GM15510 (cell line): Measurements from ENCODE around the gene ATP7B.

Experiments
- POLR2A ChIP-seq: IDR thresholded peaks from 3 replicates; pipeline ENCODE4 v1.6.1; 2011; ENCODE audit warnings: borderline replicate concordance; ENCODE audit not compliant: insufficient read length; ENCODE audit errors: extremely low read depth

Gene ATP7B

DNA sequence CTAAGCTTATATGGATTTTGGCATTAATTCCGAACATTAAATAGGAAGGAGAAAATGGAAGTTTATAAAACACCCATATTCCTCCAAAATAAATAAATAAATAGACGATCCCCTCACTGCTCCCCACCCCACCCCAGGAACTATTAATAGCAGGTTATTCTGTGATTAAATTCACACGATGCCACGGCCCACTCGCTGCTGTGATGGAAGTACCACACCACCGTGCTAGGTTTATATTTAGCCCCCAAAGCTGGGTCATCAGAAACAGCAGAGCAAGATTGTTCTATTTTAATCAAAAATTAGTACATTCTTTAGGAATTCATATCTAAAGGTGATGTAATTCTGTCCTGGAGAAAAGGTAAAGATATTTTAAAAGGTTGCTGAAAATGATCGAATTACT, 84.1 kb downstream of the ATP7B start:
- no peak for TF ChIP-seq POLR2A

DNA sequence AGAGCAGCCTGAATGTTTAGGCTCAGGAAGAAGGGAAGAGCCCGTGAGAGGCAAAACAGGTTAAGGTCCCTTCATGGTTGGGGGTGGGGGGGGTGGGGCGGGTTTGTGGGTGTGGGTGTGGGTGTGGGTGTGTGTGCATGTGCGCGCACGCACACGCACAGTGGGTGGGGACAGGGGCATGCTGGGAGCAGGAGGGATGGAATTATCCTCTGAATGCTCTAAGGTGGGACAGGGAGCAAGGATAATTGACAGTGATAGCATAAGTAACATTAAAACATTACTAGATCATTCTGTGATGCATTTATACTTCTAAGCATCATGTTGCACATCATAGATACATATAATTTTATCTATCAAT, 84.7 kb downstream of the ATP7B start:
- TF ChIP-seq POLR2A = no peak

DNA sequence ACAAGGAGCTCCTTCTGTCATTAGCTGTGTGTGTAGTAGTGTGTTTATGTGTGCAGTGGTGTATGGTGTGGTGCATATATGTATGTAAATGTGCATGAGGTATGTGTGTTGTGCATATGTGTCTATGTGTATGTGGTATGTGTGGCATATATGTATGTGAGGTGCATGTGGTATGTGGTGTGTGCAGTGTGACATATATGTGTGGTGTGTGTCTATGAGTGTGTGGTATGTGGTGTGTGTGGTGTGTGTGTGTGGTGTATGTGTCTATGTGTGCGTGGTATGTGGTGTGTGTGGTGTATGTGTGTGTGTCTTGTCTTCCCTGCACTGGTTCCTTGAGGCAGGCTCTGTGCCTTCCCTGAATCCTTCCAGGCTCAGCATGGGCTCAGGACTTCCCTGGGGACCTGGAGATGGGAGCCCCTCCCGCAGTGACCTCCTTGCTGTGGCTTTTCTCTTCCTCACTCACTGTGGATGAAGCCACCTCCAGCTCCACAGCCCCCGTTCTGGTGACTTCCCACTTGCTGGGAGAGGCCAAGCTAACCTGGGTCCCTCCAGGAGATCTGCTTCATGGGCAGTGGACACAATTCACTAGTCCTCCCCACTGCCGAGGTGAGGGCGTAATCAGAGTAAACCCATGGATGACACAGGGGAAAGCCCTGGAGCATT, 85.3 kb downstream of the ATP7B start:
- TF ChIP-seq POLR2A = no peak

DNA sequence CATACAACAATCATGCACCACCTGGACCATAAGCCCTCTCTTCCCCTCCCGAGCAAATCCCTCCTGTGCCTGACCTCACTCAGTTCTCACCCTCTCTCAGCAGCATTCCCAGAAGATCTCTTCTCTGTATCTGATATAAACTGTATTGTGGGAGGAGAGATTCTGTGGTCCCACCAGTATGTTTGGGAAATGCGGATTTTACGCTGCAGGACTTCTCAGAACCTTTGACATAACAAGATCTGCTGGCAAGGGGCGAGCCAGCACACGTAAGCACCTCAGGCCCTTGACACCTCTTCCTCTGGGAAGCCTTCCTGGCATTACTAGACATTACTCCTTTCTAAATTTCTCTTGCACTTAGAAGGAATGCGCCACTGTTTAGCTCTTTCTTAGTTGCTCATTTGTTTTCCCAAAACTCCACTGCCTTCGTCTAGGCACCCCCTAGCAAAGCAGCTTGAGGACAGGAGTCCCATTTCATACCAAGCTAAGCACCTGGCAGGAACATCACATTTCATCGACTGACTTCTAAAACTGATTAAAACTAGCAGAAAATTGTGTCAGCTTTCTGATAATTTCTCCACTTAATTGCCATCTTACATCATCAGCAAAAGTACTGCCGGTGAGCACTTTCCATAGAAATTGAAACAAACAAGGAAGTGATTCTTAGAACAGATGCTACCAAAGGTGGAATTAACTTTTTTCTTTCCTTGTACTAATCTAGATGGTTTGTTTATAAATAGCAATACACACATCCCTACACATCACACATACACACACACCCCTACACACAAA, 86.3 kb downstream of the ATP7B start:
- no peak for TF ChIP-seq POLR2A

DNA sequence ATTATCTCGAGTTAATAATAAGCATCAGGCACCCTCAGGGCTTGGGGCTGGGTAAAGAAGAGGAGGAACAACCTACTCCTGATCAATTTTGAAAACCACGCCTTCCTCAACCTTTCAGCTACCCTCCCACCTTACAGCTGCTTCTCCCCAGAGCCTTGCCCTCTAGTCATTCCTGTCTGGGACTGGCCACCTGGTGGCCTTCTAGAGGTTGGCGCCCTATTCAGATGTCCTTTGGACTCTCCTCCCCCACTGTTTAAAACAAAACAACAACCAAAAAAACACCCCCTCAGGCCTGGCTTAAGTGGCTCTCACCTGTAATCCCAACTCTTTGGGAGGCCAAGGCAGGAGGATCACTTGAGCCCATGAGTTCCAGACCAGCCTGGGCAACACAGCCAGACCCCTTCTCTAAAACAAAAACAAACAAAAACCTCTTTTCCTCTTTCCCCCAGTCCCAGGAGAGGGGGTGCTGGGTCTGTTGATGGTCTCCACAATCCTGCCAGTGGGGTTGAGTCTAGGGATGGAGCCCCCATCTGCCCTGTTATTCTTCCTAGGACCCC, 87.2 kb downstream of the ATP7B start:
- no peak for TF ChIP-seq POLR2A

DNA sequence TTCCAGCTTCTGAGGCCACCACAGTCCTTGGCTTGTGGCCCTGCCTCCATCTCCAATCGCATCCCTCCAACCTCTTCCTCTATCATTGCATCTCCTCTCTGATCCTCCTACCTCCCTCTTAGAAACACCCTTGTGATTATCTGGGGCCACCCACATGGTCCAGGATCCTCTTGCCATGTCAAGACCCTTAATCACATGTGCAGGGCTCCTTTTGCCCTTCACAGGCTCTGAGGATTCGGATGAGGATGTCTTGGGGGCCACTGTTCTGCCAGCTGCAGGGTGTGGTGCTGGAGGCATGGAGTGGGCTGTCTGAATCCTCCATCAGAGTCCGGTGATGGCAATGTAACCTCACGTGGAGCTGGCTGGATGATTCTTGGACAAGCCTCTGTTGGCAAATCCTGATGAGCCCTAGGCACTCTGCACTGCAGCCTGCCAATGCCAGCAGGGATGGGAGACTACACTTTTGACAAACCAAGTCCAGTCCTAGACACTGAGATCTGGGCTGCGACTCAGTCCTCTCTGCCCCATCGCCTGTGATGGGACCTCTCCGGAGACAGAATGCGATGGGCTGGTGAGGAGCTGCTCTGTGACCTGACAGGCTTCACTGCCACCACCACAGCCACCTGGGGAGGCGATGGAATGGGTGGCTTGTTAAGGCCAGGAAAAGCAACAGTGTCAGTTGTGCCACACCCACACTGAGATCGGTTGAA, 88.3 kb downstream of the ATP7B start:
- no peak for TF ChIP-seq POLR2A

DNA sequence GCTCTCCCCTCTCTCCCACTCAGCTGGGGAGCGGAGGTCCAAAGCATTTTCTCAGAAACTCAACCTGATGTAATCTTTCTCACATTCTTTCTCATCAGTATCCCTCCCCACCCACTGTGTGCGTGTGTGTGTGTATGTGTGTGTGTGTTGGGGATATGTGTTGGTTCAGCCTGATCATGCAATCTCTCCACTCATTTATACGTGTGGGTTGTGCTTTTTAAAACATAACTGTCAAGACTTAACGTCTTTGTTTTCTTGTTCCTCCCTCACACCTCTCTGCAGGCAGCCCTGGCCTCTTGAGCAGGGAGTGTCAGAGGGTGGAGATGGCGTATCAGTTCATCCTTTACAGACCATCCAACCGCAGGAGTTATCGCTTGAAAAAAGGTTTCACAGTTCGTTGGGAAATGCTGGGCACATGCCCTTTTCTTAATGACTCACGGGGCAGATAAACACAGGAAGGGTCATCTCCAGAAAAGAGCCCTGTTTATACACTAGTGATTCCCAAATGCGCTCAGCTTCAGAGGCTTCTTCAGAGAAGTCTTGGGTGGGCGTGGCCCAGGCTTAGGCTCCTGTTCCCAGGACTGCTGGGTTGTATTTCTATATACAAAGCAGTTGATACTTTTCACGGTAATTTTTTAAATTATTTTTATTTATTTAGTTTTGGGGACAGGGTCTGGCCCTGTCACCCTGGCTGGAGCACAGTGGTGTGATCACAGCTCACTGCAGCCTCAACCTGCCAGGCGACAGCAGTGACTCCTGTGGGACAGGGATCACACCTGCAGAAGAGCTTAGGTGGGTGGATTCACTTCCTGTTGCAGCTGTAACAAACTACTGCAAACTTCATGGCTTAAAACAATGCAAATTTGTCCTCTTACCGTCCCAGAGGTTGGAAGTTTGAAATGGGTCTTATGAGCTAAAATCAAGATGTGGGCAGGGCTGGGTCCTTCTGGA, 89.2 kb downstream of the ATP7B start:
- TF ChIP-seq POLR2A = no peak

DNA sequence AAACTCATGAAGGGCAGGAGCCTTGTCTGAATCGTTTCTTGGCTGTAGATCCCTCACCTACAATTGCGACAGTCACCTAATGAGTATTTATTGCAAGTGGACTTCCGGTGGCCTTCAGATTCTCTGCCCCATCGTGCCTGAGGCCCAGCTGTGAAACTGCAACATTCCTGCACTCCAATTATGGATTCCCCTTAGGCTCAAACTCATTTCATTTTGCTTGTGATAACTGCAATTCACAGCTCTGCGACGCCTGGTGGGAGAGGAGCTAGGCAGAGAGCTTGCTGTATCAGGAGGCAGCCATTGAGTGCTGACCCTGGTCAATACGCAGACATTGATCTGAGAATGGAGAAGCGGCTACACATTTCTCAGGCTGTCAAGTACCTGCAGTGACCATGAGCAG, 90.5 kb downstream of the ATP7B start:
- TF ChIP-seq POLR2A = no peak

DNA sequence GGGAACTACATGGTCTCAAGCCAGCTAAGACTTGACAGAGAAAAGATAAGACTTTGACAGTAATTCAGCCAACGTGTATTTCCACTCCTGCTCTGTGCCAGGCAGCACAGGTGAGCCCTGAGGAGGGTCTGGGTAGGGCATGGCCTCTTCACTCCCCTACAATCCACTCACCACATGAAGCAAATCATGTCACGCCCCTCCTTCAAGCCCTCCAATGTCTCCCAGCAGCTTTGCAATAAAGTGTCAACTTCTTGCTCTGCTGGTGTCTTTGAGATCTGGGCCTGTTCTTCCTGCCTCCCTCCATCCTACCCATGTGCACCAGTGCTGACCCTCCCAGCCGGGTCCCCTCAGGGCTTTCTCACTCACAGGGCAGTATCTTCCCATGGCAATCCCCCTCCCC, 91.0 kb downstream of the ATP7B start:
- TF ChIP-seq POLR2A = no peak

DNA sequence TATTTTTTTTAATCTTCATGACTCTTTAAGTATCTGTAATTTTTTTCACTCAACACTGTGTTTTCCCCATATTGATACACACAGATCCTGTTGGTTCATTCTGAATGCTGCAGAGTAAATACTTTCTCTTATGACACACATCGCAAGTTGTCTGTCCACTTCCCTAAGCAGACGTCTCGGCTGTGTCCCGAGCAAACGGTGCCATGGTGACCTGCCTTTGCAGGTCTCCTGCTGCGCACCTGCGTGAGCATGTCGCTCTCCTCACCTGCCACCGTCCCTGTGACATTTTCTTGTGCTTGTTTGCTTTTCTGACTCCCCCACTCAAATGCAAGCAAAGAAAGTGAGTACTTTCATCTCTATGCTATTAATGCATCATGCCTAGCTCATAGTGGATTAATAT, 91.7 kb downstream of the ATP7B start:
- no peak for TF ChIP-seq POLR2A

DNA sequence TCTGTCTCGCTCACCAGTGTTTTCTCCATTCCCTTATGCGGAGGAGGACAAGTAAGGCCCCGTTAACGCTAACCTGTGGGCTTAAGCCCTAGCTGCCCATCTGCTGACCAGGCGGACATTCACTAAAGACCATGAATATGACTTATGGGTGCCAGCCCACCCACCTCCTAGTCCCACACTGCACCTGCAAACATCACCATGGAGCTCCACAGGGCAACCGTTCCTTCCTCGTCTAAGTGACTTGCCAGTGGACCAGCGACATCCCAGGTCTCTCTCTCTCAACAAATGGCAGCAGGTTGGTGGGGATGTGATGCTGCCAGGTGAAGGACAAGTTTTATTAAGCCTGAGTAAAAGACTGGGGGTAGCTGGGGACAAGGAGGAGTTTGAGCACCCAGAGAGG, 94.3 kb downstream of the ATP7B start:
- TF ChIP-seq POLR2A = no peak

DNA sequence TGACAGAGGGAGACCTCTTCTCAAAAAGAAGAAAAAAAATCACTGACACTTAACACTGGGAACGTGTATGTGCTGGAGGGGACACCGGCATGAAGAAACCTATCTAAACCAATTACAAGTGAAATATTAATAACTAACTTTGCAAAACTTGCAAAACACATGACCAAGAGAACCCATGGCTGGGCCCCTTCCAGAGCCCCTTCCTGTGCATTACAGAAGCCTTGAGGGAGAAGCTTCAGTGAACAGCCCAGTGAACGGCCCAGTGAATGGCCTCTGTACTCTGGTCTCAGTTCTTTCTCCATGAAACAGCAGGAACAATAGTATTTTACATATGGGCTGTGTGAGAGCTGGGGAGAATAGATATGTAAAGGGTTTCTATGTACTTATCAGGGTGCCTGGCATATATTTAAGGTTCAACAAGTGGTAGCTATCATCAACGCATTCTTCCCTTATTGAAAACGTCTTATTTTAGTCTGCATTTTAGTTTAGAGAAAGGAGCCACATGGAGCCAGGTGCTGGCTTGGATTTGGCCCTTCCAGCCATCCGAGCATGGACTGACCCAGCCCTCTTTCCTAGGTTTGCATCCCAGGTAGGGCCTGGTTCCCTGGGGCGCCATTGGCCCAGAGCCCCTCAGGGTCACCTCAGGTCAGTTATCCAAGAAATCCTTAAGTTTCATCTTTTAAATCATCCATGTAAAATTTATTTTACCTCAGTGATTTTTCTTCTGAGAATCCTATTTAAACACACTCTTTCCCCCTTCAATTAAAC, 95.0 kb downstream of the ATP7B start:
- TF ChIP-seq POLR2A = no peak

DNA sequence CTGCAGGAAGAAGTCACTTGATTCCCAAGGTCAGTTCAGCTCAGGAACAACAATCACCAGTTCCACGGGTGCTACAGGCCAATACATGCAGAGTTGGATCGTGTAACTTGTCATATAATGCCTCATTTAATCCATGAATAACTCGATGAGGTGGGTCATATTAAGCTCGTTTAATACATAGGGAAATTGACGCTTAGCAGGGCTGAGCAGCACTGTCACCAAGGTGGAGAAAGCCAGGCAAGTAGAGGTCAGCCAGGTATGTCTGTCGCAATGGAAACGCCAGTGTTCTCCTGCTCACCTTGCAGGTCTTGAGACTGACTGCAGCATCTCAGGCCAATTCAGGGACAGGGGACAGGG, 97.1 kb downstream of the ATP7B start:
- no peak for TF ChIP-seq POLR2A

DNA sequence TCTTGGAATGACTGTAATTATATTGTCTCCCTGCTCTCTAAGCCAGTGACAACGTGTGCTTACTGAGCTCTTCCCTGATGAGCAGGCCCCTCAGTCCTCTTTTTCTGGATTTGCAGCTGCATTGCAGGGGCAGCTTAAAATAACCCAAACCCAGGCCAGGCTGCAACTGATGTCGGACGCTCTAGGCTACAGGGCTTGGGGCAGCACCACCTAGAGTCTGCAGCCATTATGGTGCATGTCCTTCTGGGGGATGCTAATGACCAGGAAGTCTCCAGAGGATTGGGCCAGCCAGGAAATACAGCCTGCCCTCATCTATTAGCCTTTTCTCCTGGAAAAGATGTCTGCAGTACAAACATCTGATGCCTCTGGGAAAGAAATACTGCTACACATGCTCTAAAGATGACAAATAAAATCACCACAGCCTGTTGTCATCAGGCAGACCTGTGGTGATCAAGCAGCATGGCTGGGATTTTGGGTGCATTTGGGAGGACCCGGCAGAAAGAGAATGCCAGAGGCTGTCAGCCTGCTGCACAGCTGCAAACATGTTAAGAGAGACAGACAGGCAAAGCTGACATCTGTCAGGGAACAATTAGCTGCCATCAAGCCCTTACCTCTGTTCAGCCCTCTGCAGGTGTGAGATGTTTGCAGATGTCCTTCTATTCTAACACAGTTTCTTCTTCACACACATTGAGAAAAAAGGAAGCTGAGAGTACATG, 97.7 kb downstream of the ATP7B start:
- no peak for TF ChIP-seq POLR2A
